ENCODE results near the gene PIGS.

GRCh38 chr17:28613931-28614381 lies 42.6 kb upstream of the PIGS start, which contains the start of gene RSKR:
- TF ChIP-seq HDAC6 (IDR thresholded peaks at IDR 0.05; ENCODE audit: low read depth, low read length) (no peak), ZBTB49 (CRISPR knock-in tag; IDR thresholded peaks at IDR 0.05; ENCODE audit: borderline replicate concordance) (no peak), SMARCC2 (IDR thresholded peaks at IDR 0.05; ENCODE audit: low read depth) (no peak), MAFF (IDR thresholded peaks at IDR 0.05; ENCODE audit: low read length) (no peak), ZNF384 (IDR thresholded peaks at IDR 0.05; ENCODE audit: low read depth, low read length) (no peak), E2F4 (CRISPR knock-in tag; IDR thresholded peaks at IDR 0.05; ENCODE audit: low read depth) (no peak), MYC (IDR thresholded peaks at IDR 0.05; ENCODE audit: low read depth, low read length) (no peak), MYC (CRISPR knock-in tag; IDR thresholded peaks at IDR 0.05; ENCODE audit: borderline replicate concordance, low read depth) (no peak), CHD2 (IDR thresholded peaks at IDR 0.05; ENCODE audit: low read depth, low read length) (no peak), SMARCB1 (IDR thresholded peaks at IDR 0.05; ENCODE audit: insufficient read length, low read depth) (no peak), RBM22 (IDR thresholded peaks at IDR 0.05; ENCODE audit: low read depth, low read length, poor library complexity, severe bottlenecking) (no peak)
